GM12878 (cell line): ENCODE measurements around the gene NACA. TPM values are rescaled to one million over a fixed set of nuclear protein-coding genes. Genes with fewer than 3 reads are reported as not detected.

Experiments
- CBX3 ChIP-seq: fragments of 200-600 bp; sonication (generic); IDR thresholded peaks from 2 replicates; pipeline ENCODE4 v1.6.1; 2016; ENCODE audit warnings: low read depth, borderline replicate concordance
- CREM ChIP-seq: IDR thresholded peaks from 2 replicates; pipeline ENCODE4 v1.6.1; 2014; ENCODE audit warnings: antibody characterized with exemption, low read depth
- E2F8 ChIP-seq: fragments of 450-650 bp; IDR thresholded peaks from 2 replicates; pipeline ENCODE4 v1.6.1; 2018; ENCODE audit warnings: mild to moderate bottlenecking, low read depth, moderate library complexity; ENCODE audit not compliant: partially characterized antibody
- ETV6 ChIP-seq, 2 experiments: fragments of 450-650 bp in 1 of 2; IDR thresholded peaks in 1 of 2; conservative IDR thresholded peaks in 1 of 2; 2 replicates each; pipeline ENCODE4 v1.6.1; 2014; ENCODE audit warnings: antibody characterized with exemption in 1 of 2, borderline replicate concordance in 1 of 2, low read depth in 1 of 2, mild to moderate bottlenecking in 1 of 2, moderate library complexity in 1 of 2
- FOXK2 ChIP-seq: fragments of 450-650 bp; IDR thresholded peaks from 2 replicates; pipeline ENCODE4 v1.6.1; 2017; ENCODE audit warnings: mild to moderate bottlenecking, moderate library complexity
- HDAC2 ChIP-seq: fragments of 200-600 bp; sonication (generic); IDR thresholded peaks from 2 replicates; pipeline ENCODE4 v1.6.1; 2017
- KLF5 ChIP-seq: fragments of 450-650 bp; IDR thresholded peaks from 2 replicates; pipeline ENCODE4 v1.6.1; 2014; ENCODE audit warnings: mild to moderate bottlenecking; ENCODE audit not compliant: partially characterized antibody
- NFYA ChIP-seq: IDR thresholded peaks from 2 replicates; pipeline ENCODE4 v1.6.1; 2011; ENCODE audit warnings: low read depth, mild to moderate bottlenecking, low read length, improper control_type of control experiment, borderline replicate concordance
- RAD21 ChIP-seq: IDR thresholded peaks from 2 replicates; pipeline ENCODE4 v1.6.1; 2011; ENCODE audit warnings: mild to moderate bottlenecking, low read depth, low read length, moderate library complexity; ENCODE audit not compliant: insufficient read depth
- RCOR1 ChIP-seq: conservative IDR thresholded peaks from 2 replicates; pipeline ENCODE4 v1.6.1; 2012; ENCODE audit warnings: low read depth, low read length, improper control_type of control experiment
- SP1 ChIP-seq: IDR thresholded peaks from one replicate; pipeline ENCODE4 v1.6.1; 2011; ENCODE audit warnings: low read depth, low read length
- SRF ChIP-seq, 2 experiments: IDR thresholded peaks; 2 replicates each; pipeline ENCODE4 v1.6.1; 2011; ENCODE audit warnings: low read depth in 2 of 2, low read length in 2 of 2, mild to moderate bottlenecking in 1 of 2, moderate library complexity in 1 of 2
- polyA plus RNA-seq, 11 experiments: library from polyadenylated mRNA; depleted of rRNA in 4 of 11; unstranded in 6 of 11; stranded (reverse) in 5 of 11; fragments of >200 nt; fragmentation: Nextera tagmentation in 4 of 11; fragmentation: Illumina TruSeq in 1 of 11; extraction: Ambion mirVana in 4 of 11; extraction: Trizol in 1 of 11; gene quantifications; 1 replicate in 1 of 11; 2 replicates in 10 of 11; pipeline versions ENCODE4 v1.2.1 to v1.2.3, GENCODE V29; 2011 to 2016; ENCODE audit warnings: inconsistent platforms in 2 of 11, missing spikeins in 2 of 11, low read depth in 1 of 11
- total RNA-seq, 4 experiments: library from RNA; depleted of rRNA in 3 of 4; stranded (reverse); fragments of >200 nt in 3 of 4; fragmentation: Illumina TruSeq in 1 of 4; extraction: Trizol in 1 of 4; gene quantifications; 2 replicates each; pipeline versions ENCODE4 v1.2.1 to v1.2.3, GENCODE V29; 2013 to 2021

The NACA gene
- total and polyA plus RNA-seq, 10 of the 15 experiments (the other 5 are each of a cell fraction or from before 2014, with no cell fraction given), result 1,181 to 2,782 (median 1,905) TPM

GRCh38 chr12:56724972-56725722 lies at the start of gene NACA (continued):
- TF ChIP-seq RAD21 (no peak), SP1 (peak; percentile 59), SRF (IDR thresholded peaks at IDR 0.05; ENCODE audit: low read depth in 2 of 2, low read length in 2 of 2) (peak in 1 of 2 experiments; percentile 40; a peak in 1 of 4 replicates), RCOR1 (0 out of 2 replicates have a peak, but pooled peaks have one; percentile 75), CBX3 (no peak), CREM (peak; percentile 78), ETV6 (conservative IDR thresholded peaks at IDR 0.05 in 1 of 2, IDR thresholded peaks at IDR 0.05 in 1 of 2; ENCODE audit: borderline replicate concordance in 1 of 2, low read depth in 1 of 2) (peak in 1 of 2 experiments; percentile 10; a peak in 1 of 4 replicates), E2F8 (peak; percentile 58), HDAC2 (no peak), NFYA (no peak), KLF5 (peak; percentile 61), FOXK2 (peak; percentile 82)
